IPS-NIHi7 (cell line): ENCODE measurements around the gene RHOBTB1.
"Not testable (repeated sequence)": the region's sequence is repeated elsewhere in the genome, so short reads cannot be mapped to it uniquely, and the experiment has no call there.

Experiments used
- DNase-seq: peaks from one replicate; pipeline ENCODE4 v3.0.0; 2012; ENCODE audit warnings: mixed read lengths; ENCODE audit errors: extremely low spot score

RHOBTB1 gene

DNA sequence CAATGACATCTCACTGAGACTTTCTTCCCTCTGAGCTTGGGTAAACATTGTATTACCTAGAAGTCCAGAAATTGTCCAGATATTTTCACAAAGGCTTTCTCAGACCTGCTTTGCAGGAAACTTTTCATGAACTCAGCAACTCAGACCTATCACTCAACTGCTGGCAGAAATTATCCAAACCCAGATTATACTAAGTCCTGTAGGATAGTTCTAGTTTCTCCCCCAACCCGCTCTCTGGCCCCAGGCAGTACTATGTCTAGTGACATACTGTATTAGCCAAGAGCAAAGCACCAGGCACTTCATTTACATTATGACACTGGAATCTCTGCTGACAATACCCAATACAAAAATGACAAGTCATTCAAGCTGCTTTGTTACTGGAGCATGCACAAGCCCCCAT, 75.0 kb downstream of the RHOBTB1 start:
- DNase-seq: no peak

DNA sequence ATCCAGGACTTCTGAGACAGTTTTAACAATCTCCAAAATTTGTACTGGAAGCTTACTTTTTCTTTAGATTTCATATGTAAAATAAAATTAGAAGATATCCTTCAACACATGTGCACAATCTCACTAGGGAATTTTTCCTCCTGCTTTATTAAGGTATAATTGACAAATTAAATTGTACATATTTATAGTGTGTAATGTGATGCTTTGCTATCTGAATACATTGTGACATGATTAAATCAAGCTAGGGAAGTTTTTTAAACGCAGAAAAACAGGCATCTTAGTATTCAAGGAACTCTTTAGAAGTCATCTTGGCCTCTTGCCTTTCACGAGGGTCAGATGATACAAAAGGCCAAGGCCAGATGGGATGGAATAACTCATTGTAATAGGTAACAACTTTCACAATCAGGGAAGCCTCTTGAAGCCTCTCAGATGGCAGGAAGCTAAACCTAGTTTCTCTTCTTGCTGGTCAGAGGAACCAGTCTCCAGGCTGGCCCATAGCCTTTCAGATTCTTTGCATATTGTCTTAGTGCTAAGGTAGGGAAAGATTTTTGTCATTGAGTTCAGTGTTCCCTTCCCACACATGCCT, 78.7 kb downstream of the RHOBTB1 start:
- DNase-seq: no peak

DNA sequence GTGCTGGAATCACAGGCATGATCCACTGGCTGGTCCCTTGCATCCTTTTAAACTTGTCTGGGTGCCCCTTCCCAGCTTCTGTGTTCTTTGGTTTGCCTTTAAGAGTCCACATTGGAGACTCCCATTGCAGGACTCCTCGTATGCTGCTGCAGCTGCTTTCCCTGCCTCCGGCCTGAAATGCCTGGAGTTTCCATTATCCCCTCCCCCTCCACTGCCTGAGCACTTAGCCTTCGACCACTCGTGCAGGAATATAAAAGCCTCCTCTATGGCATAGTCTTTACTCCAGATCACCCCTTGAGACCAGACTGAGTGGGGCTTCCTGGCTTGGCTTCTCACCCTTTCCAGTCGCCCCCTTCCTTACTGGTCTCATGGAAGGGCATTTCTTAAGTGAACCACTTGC, 80.2 kb downstream of the RHOBTB1 start:
- no peak for DNase-seq

DNA sequence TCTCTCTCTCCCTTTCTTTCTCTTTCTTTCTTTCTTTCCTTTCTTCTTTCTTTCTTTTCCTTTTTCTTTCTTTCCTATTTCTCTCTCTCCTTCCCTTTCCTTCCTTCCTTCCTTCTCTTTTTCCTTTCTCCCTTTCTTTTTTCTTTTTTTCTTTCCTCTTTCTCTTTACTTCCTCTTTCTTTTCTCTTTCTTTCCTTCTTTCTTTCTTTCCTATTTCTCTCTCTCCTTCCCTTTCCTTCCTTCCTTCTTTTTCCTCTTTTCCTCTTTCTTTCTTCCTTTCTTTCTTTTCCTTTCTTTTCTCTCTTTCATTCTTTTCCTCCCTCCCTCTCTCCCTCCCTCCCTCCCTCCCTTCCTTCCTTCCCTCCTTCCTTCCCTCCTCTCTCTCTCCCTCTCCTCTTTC, 81.5 kb downstream of the RHOBTB1 start:
- DNase-seq: no peak

DNA sequence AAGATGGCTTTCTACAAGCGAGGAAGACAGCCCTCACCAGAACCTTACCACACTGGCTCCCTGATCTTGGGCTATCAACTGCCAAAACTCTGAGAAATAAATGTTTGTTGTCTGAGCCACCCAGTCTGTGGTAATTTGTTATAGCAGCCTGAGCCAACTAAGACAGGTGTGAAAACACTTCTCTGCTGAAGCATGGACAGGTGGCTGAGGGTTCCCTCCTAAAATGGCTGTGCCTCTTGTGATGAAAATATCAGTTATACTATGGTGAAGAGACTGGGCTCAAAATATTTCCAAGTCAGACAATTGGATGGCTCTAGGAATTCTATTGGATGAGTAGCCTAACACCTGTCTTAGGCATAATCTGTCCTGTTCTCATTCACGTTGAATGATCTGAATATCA, 87.6 kb downstream of the RHOBTB1 start:
- no peak for DNase-seq

DNA sequence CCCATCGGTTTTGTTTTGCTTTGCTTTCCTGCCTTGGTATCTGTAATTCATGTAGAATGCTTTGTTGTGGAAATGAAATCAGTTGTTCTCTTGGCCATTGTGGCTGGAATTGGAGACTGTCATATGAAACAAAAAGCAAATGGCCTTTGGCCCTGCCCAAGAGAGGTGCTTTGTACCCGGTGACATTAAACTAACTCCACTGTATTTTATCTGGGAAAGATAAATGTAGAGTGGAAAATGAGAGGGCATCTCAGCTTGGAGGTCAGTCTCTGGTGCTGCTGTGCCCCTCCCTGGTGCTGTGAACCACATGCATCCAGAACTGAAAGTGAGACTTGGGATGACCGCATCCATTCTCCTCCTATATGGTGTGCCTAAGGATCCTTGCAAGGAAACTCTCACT, 90.3 kb downstream of the RHOBTB1 start:
- no peak for DNase-seq

DNA sequence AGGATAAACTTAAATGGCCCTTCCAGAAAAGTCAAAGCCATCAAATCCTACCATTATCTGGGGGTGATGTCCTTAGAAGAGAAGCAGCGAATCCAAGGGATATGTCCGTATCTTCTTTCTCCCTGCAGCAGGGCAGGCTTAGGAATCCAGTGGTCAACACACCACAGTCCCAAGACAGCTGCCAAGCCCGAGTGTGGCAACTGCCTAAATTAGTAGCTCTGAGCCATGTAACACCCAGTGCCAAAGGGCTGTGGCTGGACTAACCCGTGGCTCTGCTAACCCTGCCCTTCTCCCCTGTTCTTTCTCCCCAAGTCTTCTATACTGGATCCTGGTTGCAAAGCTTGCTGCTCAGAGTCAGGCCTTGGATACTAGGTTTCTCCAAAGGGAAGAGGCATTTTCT, 90.9 kb downstream of the RHOBTB1 start:
- no peak for DNase-seq

DNA sequence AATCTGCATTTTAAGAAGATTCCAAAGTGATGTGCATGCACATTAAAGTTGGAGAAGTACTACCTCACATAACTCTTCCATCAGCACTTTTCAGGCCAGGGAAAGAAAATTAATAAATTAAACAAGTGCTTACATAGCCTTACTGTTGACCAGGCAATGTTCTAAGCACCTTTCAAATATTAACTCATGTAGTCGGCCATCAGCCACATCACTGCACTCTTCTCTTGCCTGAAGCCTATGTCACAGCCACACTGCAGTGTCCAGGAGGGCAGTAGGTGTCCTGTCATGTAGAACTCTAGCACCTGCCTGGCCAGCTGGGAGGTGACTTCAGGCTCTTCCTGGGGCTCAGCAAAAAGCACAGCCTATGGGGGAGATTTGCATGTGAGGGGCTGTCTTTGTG, 94.2 kb downstream of the RHOBTB1 start:
- no peak for DNase-seq

DNA sequence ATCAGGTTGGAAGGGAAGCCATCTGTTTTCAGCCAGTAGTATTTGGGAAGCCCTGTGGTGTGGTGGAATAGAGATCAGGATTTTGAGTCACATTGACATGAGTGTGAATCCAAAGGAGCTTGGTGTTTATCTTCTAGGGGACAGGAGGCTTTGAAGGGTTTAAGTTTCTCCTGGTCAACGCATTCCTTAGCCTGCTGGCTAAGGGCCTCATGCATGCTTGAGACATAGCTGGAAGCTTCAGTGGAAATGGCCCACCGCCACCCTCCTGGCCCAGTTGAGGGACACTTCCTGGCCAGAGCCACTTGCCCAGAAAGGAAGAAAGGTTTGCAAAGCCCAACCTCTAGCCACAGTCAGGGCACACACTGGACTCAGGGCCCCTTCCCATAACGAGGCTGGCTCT, 94.8 kb downstream of the RHOBTB1 start:
- no peak for DNase-seq

DNA sequence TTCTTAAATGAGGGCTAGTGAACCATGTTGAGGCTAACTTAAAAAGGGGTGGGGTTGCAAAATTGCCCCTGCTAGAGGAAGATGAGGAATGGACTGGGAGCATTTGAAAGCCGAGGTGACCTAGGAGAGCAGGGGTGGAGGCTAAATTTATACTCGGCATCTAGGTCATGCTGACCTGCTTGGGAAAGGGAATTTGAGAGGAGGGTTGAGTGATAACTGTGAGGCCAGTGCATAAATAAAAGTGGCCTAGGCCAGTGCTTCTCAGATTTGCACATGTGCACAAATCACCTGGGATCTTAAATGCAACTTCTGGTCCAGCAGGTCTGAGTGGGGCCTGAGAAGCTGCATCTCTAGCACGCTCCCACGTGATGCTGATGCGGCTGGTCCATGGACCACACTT, 95.3 kb downstream of the RHOBTB1 start:
- DNase-seq: no peak

DNA sequence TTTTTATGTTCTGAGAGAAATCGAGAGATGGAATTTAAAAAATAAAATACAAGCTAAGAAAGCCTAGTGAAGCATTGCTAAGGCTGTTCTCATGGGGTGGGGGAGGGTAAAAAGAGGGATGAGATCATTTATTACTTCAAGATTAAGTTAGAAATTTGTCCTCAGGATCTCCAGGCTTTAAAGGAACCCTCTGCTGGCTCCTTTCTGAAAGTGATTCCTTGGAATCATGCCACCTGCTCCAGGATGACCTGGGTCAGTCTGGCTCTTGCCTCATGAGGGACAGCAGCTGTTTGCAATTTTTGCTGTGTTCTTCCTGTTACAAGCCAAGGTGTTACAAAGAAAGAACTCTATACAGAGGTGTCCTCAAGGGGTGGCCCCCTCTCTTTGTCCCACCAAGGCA, 95.9 kb downstream of the RHOBTB1 start:
- no peak for DNase-seq

DNA sequence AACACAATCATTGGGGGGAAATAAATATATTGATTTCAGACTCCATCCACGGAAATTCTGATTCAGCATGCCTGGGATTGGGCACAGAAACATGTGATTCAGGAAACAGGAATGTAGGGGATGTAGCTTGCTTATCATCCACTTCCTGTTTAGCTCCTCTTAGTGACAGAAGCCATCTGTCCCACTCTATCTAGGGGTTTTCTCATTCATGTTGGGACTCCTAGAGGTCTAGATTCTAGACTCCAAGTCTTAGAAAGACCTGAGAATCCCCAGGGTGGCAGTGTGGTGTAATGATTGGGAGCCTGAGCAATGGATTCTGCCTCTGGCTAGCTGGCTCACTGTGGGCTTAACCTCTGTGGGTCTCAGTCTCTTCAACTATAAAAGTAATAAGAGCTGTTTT, 97.8 kb downstream of the RHOBTB1 start:
- peak; percentile 21 for DNase-seq

DNA sequence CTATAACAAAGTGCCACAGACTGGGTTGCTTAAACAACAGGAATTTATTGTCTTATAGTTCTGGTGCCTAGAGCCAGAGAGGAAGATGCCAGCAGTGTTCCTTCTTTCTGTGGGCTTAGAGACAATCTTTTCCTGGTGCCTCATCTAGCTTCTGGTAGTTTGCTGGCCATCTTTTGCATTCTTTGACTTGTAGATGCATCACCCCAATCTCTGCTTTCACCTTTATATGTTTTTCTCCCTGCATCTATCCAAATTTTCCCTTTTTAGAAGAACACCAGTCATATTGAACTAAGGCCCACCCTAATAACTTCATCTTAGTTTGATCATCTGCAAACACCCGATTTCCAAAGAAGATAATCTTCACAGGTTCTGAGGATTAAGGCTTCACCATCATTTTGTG, 98.9 kb downstream of the RHOBTB1 start:
- no peak for DNase-seq

DNA sequence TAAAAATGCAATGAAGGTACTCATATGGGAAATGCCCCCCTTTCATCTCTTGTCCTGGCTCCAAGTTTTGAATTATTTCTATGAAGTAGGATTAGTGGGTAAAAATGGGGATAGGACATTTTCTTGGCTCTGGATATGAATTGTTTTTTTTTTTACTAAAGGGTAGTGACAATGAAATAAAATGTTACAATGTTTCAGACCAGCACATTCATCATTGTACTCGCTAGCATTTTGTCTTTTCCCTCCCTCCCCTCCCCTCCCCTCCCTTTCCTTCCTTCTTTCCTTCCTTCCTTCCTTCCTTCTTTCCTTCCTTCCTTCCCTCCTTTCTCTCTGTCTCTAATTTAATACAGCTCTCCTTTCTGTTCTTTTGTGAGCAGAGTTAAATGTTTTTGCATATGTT, 101.3 kb downstream of the RHOBTB1 start:
- DNase-seq: no peak

DNA sequence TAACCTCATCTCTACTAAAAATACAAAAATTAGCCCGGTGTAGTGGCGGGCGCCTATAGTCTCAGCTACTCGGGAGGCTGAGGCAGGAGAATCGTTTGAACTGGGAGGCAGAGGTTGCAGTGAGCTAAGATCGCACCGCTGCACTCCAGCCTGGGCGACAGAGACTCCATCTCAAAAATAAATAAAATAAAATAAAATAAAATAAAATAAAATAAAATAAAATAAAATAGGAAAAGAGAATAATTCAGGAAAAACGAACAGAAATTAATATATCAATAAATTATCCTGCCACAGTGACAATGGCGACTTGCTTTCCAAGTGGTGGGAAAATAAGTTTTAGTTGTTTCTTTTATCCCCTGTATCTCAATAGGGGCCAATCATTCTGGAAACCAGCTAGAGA, 102.8 kb downstream of the RHOBTB1 start:
- DNase-seq: not testable (repeated sequence)

DNA sequence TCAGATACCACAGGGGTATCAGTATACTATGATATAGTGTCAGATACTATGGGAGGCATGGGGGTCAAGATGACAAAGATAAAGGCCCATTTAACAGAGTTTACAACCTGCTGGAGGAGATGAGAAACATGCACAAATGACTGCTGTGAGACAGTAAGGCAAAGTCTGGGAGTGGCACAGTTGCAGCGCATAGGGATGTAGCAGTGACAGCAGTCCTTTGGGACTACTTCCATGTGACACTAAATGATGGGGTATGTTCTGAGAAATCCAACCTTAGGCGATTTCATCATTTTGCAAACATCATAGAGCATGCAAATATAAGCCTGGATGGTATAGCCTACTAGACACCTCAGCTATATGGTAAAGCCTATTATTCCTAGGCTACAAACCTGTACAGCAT, 108.9 kb downstream of the RHOBTB1 start:
- no peak for DNase-seq

DNA sequence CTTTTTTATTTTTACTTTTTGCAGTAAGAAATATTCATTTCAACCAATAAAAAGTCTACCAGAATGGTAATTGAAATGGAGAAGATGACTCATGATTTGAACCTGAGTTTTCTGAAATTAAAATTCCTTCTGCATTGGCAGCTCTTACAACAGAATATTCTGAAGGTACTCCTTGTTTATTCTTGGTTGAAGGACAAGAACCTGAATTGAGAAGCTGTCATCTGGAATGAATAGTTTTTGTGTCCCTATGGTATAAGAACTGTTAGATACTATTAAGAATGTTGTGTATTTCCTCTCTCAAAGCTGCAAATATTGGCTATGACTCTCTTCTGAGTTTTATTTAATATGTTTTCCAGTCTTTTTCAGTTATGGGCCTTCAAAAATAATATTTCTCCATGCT, 109.6 kb downstream of the RHOBTB1 start:
- DNase-seq: no peak

DNA sequence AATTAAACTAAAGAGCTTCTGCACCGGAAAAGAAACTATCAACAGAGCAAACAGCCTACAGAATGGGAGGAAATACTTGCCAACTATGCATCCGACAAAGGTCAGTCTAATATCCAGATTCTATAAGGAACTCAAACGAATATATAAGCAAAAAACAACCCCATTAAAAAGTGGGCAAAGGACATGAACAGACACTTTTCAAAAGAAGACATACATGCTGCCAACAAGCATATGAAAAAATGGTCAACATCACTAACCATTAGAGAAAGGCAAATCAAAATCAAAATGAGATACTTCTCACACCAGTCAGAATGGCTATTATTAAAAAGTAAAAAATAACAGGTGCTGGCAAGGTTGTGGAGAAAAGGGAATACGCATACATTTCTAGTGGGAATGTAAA, 111.8 kb downstream of the RHOBTB1 start:
- DNase-seq: not testable (repeated sequence)

DNA sequence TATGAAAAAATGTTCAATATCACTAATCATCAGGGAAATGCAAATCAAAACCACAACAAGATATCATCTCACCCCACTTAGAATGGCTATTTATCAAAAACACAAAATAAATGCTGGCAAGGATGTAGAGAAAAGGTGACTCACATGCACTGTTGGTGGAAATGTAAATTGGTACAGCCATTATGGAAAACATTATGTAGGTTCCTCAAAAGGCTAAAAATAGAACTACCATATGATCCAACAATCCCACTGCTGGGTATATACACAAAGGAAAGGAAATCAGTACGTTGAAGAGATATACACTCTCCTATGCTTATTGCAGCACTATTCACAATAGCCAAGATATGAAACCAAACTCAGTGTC, 115.5 kb downstream of the RHOBTB1 start:
- DNase-seq: no peak

DNA sequence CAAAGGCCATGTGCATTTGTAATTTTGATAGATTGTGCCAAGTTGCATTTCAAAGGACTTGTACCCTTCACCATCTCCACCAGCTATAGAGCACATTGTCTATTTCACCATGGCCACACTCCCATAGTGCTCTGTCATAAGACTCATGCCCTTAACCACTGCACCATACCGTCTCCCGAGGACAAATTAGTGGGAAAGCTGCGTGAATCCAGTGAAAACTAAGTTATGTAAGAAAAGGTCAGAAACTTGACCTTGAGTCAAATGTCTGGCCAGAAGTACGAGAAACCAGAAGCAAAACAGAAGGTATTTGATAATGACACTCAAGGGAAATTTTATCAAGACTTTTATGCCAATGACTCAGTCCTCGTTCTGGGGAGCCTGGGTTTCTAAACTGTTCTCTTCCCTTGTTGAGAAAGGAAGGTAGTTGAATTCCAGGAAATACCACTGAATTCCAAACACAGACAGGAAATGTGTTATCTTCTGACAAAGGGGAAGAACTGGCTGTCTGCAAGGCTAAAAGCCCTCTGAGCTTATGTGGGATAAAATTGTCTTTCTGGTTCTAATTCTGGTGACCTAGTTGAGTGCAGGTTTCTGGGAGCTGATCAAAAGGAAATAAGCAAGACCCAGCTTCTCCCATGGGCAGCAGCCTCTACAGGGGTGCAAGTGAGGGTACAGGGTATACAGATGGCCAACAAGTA, 116.0 kb downstream of the RHOBTB1 start:
- peak; percentile 32 for DNase-seq

DNA sequence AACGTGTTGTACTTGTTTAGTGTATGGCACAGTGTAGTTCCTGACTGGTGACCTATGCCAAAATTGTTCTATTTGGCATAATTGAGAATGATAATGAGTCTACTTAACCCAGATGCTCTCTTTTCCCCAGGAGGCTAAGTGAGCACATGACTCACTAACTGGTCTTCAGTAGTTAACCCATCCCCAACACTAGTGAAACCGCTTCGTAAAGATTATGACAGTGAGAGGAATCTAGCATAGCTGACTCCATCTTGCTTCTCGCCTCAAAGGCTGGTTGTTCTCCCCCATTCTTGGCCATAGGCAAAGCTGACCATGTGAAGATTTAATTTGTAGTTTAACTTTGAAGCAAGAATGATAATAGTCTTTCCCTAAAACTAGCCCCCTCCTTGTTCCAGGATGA, 118.5 kb downstream of the RHOBTB1 start:
- DNase-seq: no peak

DNA sequence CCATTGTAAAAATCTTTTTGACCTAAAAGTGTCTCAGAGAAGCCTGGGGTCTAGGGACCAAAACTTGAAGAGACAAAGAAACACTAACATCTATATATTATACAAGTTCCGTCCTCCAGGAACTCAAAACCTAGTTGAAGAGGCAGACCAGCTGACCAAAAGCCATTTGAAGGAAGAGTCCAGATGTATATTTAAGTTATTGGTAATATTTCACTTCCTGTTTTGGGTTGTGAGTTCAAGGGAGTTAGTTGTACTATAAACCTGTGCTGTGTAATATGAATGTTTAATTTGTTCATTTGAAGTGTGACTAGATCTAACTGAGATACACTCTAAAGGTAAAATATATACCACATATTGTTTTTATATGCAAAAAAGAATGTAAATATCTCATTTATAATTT, 120.7 kb downstream of the RHOBTB1 start:
- no peak for DNase-seq

DNA sequence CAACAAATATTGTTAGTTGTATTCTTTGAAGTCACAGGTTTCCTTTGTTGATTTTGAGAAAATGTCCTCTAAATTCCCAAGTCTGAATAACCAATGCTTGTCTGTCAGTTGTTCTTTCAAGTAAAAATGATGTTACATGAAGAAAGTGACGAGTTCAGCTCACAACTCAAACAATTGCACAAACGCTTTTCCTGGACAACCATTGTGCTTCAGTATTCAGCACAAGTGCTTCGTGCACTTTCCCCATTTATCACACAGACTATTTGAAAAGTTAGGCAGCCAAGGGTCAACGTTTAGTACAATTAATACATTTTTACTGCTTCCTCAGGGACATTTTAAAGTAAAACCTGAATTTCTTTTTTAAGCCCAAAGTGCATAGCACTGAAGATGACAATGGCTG, 121.2 kb downstream of the RHOBTB1 start:
- no peak for DNase-seq

DNA sequence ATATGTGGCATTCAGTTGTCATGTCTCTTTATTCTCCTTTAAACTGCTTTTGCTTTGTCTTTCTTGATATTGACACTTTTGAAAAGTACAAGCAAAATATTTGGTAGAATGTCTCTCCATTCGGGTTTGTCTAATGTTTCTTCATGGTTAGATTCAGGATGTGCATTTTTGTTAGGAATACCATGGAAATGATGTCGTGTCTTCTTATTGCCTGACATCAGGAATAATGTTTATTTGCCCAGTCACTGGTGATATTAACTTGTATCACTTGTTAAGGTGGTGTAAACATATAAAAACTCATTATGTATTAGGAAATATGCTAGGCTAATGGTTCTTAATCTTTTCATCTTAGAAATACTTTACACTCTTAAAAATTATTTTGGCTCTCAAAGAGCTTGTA, 122.3 kb downstream of the RHOBTB1 start:
- no peak for DNase-seq
